ENCODE data around the gene GATAD2B.

The GATAD2B gene

DNA sequence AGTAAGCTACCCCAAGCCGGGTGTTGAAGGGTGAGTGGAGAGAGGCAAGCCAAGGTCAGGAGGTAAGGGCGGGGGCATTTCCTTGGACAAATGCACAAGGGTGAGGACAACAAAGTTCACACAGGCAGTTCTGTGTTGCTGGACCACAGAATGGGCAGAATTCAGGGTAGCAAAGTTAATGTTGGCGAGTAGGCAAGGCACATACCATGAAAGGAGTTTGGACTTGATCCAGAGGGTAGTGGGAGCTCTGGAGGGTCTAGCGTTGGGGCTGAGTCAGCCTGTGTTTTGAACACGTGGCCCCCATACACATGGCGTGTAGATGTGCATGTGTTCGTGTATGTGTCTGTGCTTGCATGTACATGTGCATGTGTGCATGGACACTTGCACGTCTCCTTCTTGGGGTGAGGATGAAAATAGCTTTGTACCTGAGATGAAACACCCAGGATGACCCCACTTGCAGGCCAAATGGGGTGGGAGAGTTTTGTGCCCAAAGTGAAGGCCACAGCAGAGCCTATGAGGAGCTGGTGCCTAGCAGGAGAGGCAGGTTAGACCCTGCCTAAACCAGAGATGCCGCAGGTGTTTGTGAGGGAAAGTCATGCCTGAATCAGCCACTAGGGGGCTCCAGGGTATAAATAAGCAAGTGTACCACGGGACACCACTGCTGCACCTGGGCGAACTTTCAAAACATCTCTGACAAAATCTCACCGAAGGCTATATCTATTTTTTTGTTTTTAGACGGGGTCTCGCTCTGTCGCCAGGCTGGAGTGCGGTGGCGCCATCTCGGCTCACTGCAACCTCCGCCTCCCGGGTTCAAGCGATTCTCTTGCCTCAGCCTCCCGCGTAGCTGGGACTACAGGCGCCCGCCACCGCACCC is 125.7 kb downstream of the GATAD2B start:
- peak; percentile 90 for DNase-seq (ENCODE audit: low spot score)

GRCh38 chr1:153795934-153796785 is 126.6 kb downstream of the GATAD2B start:
- DNase-seq (ENCODE audit: low spot score) = no peak
- TF ChIP-seq, protein P1, sequence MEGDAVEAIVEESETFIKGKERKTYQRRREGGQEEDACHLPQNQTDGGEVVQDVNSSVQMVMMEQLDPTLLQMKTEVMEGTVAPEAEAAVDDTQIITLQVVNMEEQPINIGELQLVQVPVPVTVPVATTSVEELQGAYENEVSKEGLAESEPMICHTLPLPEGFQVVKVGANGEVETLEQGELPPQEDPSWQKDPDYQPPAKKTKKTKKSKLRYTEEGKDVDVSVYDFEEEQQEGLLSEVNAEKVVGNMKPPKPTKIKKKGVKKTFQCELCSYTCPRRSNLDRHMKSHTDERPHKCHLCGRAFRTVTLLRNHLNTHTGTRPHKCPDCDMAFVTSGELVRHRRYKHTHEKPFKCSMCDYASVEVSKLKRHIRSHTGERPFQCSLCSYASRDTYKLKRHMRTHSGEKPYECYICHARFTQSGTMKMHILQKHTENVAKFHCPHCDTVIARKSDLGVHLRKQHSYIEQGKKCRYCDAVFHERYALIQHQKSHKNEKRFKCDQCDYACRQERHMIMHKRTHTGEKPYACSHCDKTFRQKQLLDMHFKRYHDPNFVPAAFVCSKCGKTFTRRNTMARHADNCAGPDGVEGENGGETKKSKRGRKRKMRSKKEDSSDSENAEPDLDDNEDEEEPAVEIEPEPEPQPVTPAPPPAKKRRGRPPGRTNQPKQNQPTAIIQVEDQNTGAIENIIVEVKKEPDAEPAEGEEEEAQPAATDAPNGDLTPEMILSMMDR (IDR thresholded peaks at IDR 0.05; ENCODE audit: extremely low read depth, missing control alignments) = no peak

More for the DNA sequence above, 125.7 kb downstream of the GATAD2B start:
- TF ChIP-seq, protein P1 (IDR thresholded peaks at IDR 0.05; ENCODE audit: extremely low read depth, missing control alignments) = peak; percentile 83

DNA sequence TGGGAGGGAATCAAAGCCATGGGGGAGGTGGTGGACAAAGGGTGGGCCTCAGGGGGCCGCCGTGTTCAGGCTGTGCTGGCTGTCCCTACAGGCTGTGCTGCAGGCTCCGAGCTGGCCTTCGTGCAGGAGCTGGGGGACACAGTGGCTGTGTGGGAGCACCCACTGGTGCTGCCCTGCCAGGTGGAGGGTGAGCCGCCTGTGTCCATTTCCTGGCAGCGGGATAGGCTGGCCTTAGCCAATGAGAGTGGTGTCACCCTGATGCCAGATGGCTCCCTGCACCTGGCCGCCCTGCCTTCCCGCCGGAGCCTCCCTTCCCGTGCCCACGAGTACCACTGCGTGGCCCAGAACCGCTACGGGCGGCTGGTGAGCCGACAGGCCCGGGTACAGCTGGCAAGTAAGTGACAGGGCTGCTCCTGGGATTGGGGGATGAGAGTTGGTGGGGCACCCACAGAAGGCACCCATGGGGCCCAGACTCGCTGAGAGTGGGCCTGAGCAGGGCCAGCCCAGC is 127.4 kb downstream of the GATAD2B start:
- no peak for DNase-seq (ENCODE audit: low spot score)
- TF ChIP-seq, protein P1 (IDR thresholded peaks at IDR 0.05; ENCODE audit: extremely low read depth, missing control alignments) = no peak

DNA sequence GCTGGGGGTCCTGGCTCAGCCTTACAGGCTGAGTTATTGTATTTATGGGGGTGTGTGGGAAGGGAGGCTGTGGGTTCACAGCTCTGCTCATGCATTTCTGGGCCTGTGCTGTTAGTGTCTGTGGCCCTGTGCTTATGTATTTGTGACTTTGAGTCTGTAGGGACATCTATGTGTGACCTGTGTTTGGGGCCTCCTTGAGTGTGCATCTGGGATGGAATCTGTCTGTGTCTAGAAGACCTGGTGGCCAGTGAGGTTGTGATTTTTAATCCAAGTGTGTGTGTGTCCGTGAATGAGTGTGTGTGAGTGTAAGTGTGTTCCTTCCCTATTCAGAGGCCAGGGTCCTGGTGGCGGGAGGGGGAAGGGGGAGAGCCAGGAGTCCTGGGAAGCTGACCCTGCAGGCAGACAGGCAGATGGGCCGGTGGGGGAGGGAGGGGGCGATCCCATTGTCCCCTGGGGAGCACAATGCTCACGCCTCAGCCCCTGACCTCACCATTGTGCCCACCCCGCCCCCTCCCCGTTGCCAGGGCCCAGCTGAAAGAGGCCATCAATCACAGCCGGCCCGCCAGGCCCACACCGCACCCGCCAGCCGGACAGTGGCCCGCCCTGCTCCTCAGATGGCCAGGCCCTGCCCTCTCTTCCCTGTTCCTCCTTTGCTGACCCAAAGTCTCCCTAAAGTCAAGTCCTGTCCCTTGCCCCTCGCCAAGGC is 128.0 kb downstream of the GATAD2B start:
- TF ChIP-seq, protein P1 (IDR thresholded peaks at IDR 0.05; ENCODE audit: extremely low read depth, missing control alignments) = no peak
- DNase-seq (ENCODE audit: low spot score) = no peak

- DNase-seq (ENCODE audit: low spot score) = no peak
- TF ChIP-seq, protein P1 (IDR thresholded peaks at IDR 0.05; ENCODE audit: extremely low read depth, missing control alignments) = no peak
Observed at GRCh38 chr1:153793973-153794615, 128.7 kb downstream of the GATAD2B start.

- TF ChIP-seq, protein P1 (IDR thresholded peaks at IDR 0.05; ENCODE audit: extremely low read depth, missing control alignments) = no peak
- no peak for DNase-seq (ENCODE audit: low spot score)
Observed at GRCh38 chr1:153793261-153793972, 129.4 kb downstream of the GATAD2B start.
